ENCODE measurements around the gene TTC39A.

TTC39A gene

GRCh38 chr1:51322417-51323101 is 7.8 kb downstream of the TTC39A start:
- TF ChIP-seq POLR2AphosphoS5 (IDR thresholded peaks at IDR 0.05; ENCODE audit: low read depth, low read length) (no peak), TAF1 (IDR thresholded peaks at IDR 0.05; ENCODE audit: borderline replicate concordance, insufficient read depth, low read length) (no peak), REST (IDR thresholded peaks at IDR 0.05; ENCODE audit: insufficient read depth in 1 of 2, low read depth in 2 of 2, low read length in 2 of 2) (no peak), SIN3A (IDR thresholded peaks at IDR 0.05; ENCODE audit: borderline replicate concordance, insufficient read depth, low read length) (no peak), FOXP2 (optimal IDR thresholded peaks at IDR 0.05; ENCODE audit: borderline replicate concordance, extremely low read depth, extremely low read length, insufficient read depth) (no peak)

- TF ChIP-seq SIN3A (IDR thresholded peaks at IDR 0.05; ENCODE audit: borderline replicate concordance, insufficient read depth, low read length) (no peak), POLR2AphosphoS5 (IDR thresholded peaks at IDR 0.05; ENCODE audit: low read depth, low read length) (no peak), REST (IDR thresholded peaks at IDR 0.05; ENCODE audit: insufficient read depth in 1 of 2, low read depth in 2 of 2, low read length in 2 of 2) (no peak), FOXP2 (optimal IDR thresholded peaks at IDR 0.05; ENCODE audit: borderline replicate concordance, extremely low read depth, extremely low read length, insufficient read depth) (no peak)
Measured at GRCh38 chr1:51321924-51322280, 8.5 kb downstream of the TTC39A start.

GRCh38 chr1:51320967-51321923 is 9.1 kb downstream of the TTC39A start:
- TF ChIP-seq TAF1 (IDR thresholded peaks at IDR 0.05; ENCODE audit: borderline replicate concordance, insufficient read depth, low read length): no peak
- no peak for TF ChIP-seq POLR2AphosphoS5 (IDR thresholded peaks at IDR 0.05; ENCODE audit: low read depth, low read length)
- TF ChIP-seq FOXP2 (optimal IDR thresholded peaks at IDR 0.05; ENCODE audit: borderline replicate concordance, extremely low read depth, extremely low read length, insufficient read depth): no peak
- TF ChIP-seq REST (IDR thresholded peaks at IDR 0.05; ENCODE audit: insufficient read depth in 1 of 2, low read depth in 2 of 2, low read length in 2 of 2): no peak
- TF ChIP-seq SIN3A (IDR thresholded peaks at IDR 0.05; ENCODE audit: borderline replicate concordance, insufficient read depth, low read length): no peak

GRCh38 chr1:51317798-51318197 is 12.6 kb downstream of the TTC39A start:
- no peak for TF ChIP-seq POLR2AphosphoS5 (IDR thresholded peaks at IDR 0.05; ENCODE audit: low read depth, low read length)
- no peak for TF ChIP-seq REST (IDR thresholded peaks at IDR 0.05; ENCODE audit: insufficient read depth in 1 of 2, low read depth in 2 of 2, low read length in 2 of 2)
- TF ChIP-seq SIN3A (IDR thresholded peaks at IDR 0.05; ENCODE audit: borderline replicate concordance, insufficient read depth, low read length): no peak
- no peak for TF ChIP-seq TAF1 (IDR thresholded peaks at IDR 0.05; ENCODE audit: borderline replicate concordance, insufficient read depth, low read length)
- no peak for TF ChIP-seq FOXP2 (optimal IDR thresholded peaks at IDR 0.05; ENCODE audit: borderline replicate concordance, extremely low read depth, extremely low read length, insufficient read depth)

Data from PFSK-1 (cell line).